ENCODE results near the gene NELFCD.
"Not testable (repeated sequence)": the region's sequence is repeated elsewhere in the genome, so short reads cannot be mapped to it uniquely, and the experiment has no call there.

The NELFCD gene, protein sequence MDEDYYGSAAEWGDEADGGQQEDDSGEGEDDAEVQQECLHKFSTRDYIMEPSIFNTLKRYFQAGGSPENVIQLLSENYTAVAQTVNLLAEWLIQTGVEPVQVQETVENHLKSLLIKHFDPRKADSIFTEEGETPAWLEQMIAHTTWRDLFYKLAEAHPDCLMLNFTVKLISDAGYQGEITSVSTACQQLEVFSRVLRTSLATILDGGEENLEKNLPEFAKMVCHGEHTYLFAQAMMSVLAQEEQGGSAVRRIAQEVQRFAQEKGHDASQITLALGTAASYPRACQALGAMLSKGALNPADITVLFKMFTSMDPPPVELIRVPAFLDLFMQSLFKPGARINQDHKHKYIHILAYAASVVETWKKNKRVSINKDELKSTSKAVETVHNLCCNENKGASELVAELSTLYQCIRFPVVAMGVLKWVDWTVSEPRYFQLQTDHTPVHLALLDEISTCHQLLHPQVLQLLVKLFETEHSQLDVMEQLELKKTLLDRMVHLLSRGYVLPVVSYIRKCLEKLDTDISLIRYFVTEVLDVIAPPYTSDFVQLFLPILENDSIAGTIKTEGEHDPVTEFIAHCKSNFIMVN

DNA sequence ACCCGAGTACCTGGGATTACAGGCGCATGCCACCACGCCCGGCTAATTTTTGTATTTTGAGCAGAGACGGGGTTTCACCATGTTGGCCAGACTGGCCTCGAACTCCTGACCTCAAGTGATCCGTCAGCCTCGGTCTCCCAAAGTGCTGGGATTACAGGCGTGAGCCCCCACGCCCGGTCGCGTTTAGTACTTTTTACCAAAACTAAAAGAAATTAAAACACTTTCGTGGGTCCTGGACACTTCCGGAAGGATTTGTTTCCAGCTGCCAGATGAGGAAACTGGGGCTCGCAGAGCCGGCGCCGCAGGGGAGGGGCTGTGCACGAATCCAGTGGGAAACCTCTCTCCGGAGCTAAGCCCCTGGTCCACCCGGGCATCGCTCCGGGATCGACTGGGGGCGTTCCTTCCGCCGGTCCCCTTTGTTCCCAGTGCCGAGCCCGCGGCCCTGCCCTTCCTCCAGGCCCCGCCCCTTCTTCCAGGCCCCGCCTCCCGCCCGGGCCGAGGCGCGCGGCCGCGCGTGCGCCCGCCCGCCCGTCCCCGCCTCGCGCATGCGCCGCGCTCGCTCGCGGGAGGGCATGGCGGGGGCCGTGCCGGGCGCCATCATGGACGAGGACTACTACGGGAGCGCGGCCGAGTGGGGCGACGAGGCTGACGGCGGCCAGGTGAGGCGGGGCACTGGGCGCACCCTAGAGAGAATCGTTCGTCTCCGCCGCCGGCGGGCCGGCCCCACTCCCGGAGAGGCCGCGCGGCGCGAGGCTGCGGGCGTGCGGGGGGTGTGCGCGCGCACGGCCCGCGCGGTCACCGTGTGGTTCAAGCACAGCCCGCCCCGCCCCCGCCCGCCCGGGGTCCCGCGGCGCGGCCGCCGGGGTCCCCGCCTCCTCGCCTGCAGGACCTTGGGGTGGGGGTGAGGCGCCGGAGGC, at the start of gene NELFCD:
TSS of gene NELFCD (plus strand) at position 546 of the 917 bp plus-strand sequence. CDS start at position 600, 54 bp downstream.
- peak; percentile 70 to 91 (median 82) for DNase-seq (ENCODE audit: low read depth in 4 of 4, low spot score in 1 of 4)

DNA sequence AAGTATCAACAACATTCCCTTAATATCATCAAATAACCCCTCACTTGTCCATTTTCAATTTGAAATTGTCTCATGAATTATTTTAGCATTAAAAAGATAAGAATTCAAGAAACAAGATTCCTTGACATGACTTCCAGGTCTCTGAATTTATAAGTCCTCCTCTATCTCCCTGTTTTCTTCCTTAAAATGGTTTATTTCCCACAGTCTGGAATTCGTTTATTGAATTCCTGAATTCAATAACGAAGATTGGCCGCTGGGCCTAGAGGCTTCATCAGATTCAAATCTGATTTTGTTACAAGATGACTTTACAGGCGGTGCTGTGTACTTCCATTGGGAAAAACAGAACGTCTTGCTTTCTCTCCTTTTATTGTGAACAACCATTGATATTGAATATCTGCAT, 48.9 kb upstream of the NELFCD start:
- no peak for DNase-seq (ENCODE audit: low read depth in 4 of 4, low spot score in 1 of 4)

GRCh38 chr20:58938078-58938477, 43.0 kb upstream of the NELFCD start:
- DNase-seq (ENCODE audit: low read depth in 4 of 4, low spot score in 1 of 4), result no peak

DNA sequence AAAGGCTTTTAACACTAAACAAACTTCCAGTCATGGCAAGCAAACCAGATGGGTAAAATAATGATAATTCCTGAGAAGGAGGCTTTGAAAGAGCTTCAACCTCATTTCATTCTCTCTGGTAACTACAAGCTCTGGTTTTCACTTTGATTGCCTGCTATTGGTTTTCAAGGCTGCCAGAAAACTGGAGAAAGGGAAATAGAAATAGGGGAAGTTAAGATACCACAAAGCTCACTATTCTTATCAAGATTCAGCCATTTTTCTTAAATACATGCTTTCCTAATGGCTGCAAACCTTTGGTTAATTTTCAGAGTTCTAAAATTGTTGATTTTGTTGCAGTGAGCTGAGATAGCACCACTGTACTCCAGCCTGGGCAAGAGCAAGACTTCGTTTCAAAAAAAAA, 42.5 kb upstream of the NELFCD start:
- DNase-seq (ENCODE audit: low read depth in 4 of 4, low spot score in 1 of 4), result no peak

DNA sequence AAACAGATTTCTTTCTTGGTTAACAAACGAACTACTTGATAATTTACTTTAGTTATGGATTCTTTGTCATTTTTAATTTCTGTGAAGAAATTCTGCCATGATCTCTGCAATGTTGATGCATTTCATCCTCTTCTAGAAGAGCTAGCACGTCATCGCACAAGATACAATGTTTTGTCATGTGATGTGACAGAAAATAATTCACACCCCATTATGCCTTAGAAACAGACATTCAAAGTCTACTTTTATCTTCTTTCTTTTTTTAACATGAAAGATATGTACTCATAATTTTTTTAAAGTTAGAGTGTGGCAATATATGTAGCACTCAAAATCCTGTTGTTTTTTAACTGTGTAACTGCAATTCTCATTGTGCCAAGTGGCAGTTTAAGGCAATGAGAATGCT, 39.6 kb upstream of the NELFCD start:
- no peak for DNase-seq (ENCODE audit: low read depth in 4 of 4, low spot score in 1 of 4)

- no peak for DNase-seq (ENCODE audit: low read depth in 4 of 4, low spot score in 1 of 4)
Measured at GRCh38 chr20:58942549-58942948, 38.5 kb upstream of the NELFCD start.

DNA sequence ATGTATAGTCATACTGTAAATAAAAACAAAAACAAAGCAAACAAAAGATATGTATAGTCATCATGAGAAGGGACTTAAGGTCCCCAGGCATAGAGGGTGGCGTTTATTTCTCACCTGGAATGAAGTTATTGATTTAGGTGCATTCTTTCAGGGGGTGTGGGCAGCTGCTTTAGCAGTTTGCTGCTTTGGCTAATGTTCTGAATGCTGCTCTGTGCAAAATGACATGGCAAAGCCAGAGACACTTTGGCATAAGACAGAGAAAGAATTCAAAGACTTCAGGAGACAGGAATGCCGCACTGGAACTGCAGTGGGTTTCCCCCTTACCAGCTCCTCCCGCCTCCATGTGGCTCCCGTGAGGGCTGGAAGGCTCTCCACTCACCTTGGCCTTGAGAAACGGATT, 36.4 kb upstream of the NELFCD start:
- DNase-seq (ENCODE audit: low read depth in 4 of 4, low spot score in 1 of 4), result no peak

GRCh38 chr20:58945965-58946631, 35.0 kb upstream of the NELFCD start:
- no peak for DNase-seq (ENCODE audit: low read depth in 4 of 4, low spot score in 1 of 4)

DNA sequence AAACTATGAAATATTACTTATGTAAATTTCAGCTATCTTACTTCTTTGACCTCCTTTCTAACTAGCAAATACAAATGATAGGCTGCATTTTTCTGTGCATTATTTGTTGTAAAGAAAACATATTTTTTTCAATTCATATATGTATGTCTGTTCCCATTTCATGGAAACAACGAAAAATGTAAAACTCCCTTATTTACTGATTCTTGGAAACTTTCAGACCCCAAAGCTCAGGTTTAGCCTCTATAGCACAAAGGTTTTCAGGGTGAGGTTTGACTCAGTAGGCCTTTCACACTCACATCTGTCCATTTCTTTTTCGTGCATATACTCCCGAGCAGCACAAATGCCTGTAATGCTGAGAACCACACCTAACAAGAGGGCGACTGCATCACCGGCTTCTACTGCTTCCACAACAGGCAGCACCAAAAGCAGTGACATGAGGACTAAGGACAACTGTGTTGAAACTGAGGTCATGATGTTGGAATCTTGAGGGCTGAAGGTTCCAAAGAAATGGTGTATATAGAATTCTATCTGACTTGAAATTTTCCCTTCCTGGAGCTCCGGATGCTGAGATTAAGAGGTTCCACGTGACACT, 33.2 kb upstream of the NELFCD start:
- not testable (repeated sequence) for DNase-seq (ENCODE audit: low read depth in 4 of 4, low spot score in 1 of 4)

- no peak for DNase-seq (ENCODE audit: low read depth in 4 of 4, low spot score in 1 of 4)
Measured at GRCh38 chr20:58950603-58951002, 30.5 kb upstream of the NELFCD start.

DNA sequence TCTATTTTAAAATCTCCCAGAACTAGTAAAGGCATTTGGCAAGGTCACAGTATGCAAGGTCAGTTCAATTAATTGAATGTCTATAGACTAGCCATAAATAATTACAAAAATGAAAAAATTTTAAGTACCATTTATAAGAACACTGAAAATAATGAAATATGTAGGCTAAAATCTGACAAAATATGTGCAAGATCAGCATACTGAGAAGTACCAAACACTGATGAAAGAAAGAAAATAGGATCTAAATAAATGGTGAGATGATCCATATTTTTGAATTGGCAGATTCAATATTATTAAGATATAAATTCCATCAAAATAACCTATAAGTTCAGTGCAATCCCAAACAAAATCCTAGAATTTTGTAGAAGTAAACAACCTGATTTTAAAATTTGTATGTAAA, 28.0 kb upstream of the NELFCD start:
- DNase-seq (ENCODE audit: low read depth in 4 of 4, low spot score in 1 of 4), result no peak

GRCh38 chr20:58956078-58956477, 25.0 kb upstream of the NELFCD start:
- no peak for DNase-seq (ENCODE audit: low read depth in 4 of 4, low spot score in 1 of 4)

GRCh38 chr20:58959652-58960051, 21.4 kb upstream of the NELFCD start:
- DNase-seq (ENCODE audit: low read depth in 4 of 4, low spot score in 1 of 4), result no peak

DNA sequence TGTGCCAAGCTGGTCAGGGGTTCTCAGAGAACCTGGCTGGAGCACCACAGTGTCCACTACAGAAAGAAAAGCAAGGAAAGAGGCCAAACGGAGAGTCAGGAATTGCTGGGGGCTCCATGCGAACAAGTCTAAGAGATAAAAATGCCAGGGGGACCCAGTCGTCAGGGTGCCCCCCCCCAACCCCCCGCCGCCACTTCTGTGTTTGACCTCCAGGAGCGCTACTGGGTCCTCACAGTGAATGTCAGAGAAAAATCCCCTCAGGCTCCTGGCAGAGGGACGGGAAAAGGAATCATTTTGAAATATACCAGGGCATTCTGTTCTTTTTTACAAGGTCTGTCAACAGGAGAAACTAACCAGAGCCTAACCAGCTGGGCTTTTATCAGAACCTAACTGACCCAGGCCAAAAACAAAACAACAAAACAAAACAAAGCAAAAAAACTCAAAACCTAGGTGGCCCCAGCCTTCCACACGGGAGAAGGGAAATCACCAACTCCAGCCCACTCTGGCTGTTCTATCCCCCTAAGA, 17.9 kb upstream of the NELFCD start:
- no peak for DNase-seq (ENCODE audit: low read depth in 4 of 4, low spot score in 1 of 4)

DNA sequence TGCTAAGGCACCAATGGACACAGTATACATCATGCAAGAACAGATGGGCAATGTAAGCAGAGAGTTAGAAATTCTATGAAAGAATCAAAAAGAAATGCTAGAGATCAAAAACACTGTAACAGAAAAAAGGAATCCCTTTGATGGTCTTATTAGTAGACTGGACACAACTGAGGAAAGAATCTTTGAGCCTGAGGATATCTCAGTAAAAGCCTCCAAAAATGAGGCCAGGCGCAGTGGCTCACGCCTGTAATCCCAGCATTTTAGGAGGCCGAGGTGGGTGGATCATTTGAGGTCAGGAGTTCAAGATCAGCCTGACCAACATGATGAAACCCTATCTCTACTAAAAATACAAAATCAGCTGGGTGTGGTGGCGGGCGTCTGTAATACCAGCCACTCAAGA, 17.1 kb upstream of the NELFCD start:
- not testable (repeated sequence) for DNase-seq (ENCODE audit: low read depth in 4 of 4, low spot score in 1 of 4)

GRCh38 chr20:58965270-58966064, 15.6 kb upstream of the NELFCD start:
- DNase-seq (ENCODE audit: low read depth in 4 of 4, low spot score in 1 of 4), result no peak

DNA sequence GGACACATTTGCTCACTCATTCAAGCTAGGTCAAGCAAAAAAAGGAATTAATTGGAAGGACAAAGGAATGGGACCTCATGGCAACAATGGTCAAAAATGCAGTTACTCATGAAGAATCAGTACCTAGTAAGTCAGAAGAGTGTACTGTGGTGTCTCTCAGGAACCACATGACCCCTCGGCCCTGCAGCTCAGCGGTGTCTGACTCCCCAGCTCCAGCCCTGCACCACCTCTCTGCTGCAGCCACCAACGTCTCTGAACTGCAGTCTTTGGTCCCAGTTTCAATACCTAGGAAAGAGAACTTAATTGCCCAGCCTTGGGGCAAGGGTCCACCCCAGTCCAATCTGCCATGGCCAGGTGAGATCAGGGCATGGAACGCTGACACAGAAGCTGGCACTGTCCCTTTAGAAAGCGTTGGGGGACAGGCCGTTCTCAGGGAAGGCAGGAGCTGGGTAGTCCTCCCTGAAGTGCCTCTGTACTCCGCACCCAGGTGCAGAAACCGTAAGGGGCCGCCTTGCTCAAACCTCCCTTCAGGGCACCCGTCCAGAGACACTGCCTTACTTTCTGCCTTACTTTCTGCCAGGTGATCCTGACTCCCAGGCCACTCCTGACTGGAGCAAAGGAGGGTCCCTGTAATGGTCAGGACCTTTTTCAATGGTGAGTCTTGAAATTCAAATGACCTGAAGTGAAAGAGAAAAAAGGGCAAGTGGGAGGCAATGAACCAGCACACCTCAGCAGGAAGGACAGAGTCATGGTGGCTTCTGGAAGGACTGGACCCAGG, 13.2 kb upstream of the NELFCD start:
- no peak for DNase-seq (ENCODE audit: low read depth in 4 of 4, low spot score in 1 of 4)

- DNase-seq (ENCODE audit: low read depth in 4 of 4, low spot score in 1 of 4), result no peak
Measured at GRCh38 chr20:58969439-58969838, 11.6 kb upstream of the NELFCD start.

DNA sequence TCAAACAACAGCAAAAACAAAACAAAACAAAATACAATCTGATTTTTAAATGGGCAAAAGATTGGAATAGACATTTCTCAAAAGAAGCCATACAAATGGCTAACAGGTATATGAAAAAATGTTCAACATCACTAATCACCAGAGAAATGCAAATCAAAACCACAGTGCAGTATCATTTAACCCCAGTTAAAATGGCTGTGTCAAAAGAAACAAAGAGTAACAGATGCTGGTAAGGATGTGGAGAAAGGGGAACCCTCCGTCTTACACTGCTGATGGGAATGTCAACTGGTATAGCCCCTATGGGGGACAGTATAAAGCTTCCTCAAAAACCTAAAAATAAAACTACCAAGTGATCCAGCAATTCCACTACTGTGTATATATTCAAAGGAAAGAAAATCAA, 10.9 kb upstream of the NELFCD start:
- DNase-seq (ENCODE audit: low read depth in 4 of 4, low spot score in 1 of 4), result no peak
